Endothelial cell of umbilical vein (primary cell): Measurements from ENCODE around the gene CAMSAP3. TPM values are rescaled to one million over a fixed set of nuclear protein-coding genes. Genes with fewer than 3 reads are reported as not detected.
"Not testable (repeated sequence)": the region's sequence is repeated elsewhere in the genome, so short reads cannot be mapped to it uniquely, and the experiment has no call there.

ENCODE experiments used
- BruUV-seq: library from RNA; stranded (reverse); fragments of 400-500 nt; replicated peaks from 2 replicates; lab custom pipeline; 2021; lab: Mats Ljungman, UMichigan
- CTCF ChIA-PET: fragments of 300-600, 350-600 bp; sonication (Branson Sonifier 250); formaldehyde crosslinking; loops from one replicate; lab custom pipeline; 2021; ENCODE audit warnings: antibody characterized with exemption, inconsistent platforms; lab: Charles Lee
- POLR2A ChIA-PET: fragments of 300-600, 350-600 bp; sonication (Branson Sonifier 250); formaldehyde crosslinking; loops from one replicate; lab custom pipeline; 2021; ENCODE audit warnings: antibody characterized with exemption, inconsistent platforms; lab: Charles Lee
- DNase-seq: peaks from one replicate; pipeline ENCODE4 v3.0.0-alpha.2; 2011; ENCODE audit warnings: low read depth, low spot score
- FAIRE-seq: peaks from 2 replicates; lab custom pipeline; 2011; peaks lifted over from hg19 to GRCh38; lab: Jason Lieb, UNC
- H2AFZ ChIP-seq: 2 replicates; pipeline ENCODE4 v1.6.0; 2012; ENCODE audit warnings: low read depth, low read length, control low read depth, inconsistent platforms
- H3K27ac ChIP-seq: 2 replicates; pipeline ENCODE4 v1.5.1; 2011; ENCODE audit warnings: low read depth, mild to moderate bottlenecking, control low read depth, low read length, moderate library complexity; ENCODE audit not compliant: insufficient read depth
- H3K27me3 ChIP-seq, 2 experiments: 2 replicates each; pipeline versions ENCODE4 v1.6.0 to v1.6.1; 2011; ENCODE audit warnings: low read length in 2 of 2, mixed read lengths in 1 of 2; ENCODE audit not compliant: control insufficient read depth in 2 of 2, insufficient read depth in 2 of 2
- H3K36me3 ChIP-seq, 2 experiments: 2 replicates in 1 of 2; 3 replicates in 1 of 2; pipeline ENCODE4 v1.5.1; 2011; ENCODE audit warnings: low read length in 2 of 2, mild to moderate bottlenecking in 1 of 2, moderate library complexity in 1 of 2; ENCODE audit not compliant: control insufficient read depth in 2 of 2, insufficient read depth in 2 of 2; ENCODE audit errors: extremely low read depth in 1 of 2
- H3K4me1 ChIP-seq: 3 replicates; pipeline ENCODE4 v1.5.1; 2011; ENCODE audit warnings: mild to moderate bottlenecking, low read length; ENCODE audit not compliant: control insufficient read depth, insufficient read depth; ENCODE audit errors: extremely low read depth
- H3K4me2 ChIP-seq: 2 replicates; pipeline ENCODE4 v1.6.1; 2011; ENCODE audit warnings: low read length, control low read depth, mixed read lengths; ENCODE audit not compliant: insufficient read depth
- H3K4me3 ChIP-seq, 3 experiments: fragments of 200-600 bp in 1 of 3; sonication (generic), shearing (Covaris generic) in 1 of 3; replicated peaks in 1 of 3; 2 replicates each; pipeline ENCODE4 v1.5.1; 2011 to 2016; ENCODE audit warnings: control low read depth in 3 of 3, low read length in 3 of 3, mild to moderate bottlenecking in 2 of 3, inconsistent platforms in 1 of 3, low read depth in 1 of 3, moderate library complexity in 1 of 3; ENCODE audit not compliant: insufficient read depth in 1 of 3
- H3K79me2 ChIP-seq: 2 replicates; pipeline ENCODE4 v1.6.0; 2012; ENCODE audit warnings: low read length, inconsistent platforms; ENCODE audit not compliant: control insufficient read depth, insufficient read depth
- H3K9ac ChIP-seq: replicated peaks from 2 replicates; pipeline ENCODE3; 2011; ENCODE audit warnings: low read length, control low read depth; ENCODE audit not compliant: insufficient read depth; ENCODE audit errors: extremely low read depth
- H3K9me1 ChIP-seq: replicated peaks from 3 replicates; pipeline ENCODE4 v1.6.0; 2011; ENCODE audit warnings: mild to moderate bottlenecking, low read length; ENCODE audit not compliant: control insufficient read depth, insufficient read depth; ENCODE audit errors: extremely low read depth
- H3K9me3 ChIP-seq: replicated peaks from 2 replicates; pipeline ENCODE4 v1.5.1; 2012; ENCODE audit warnings: low read length, inconsistent platforms; ENCODE audit not compliant: control insufficient read depth, insufficient read depth
- H4K20me1 ChIP-seq: replicated peaks from 2 replicates; pipeline ENCODE3; 2011; ENCODE audit warnings: mild to moderate bottlenecking, low read length; ENCODE audit not compliant: control insufficient read depth, insufficient read depth; ENCODE audit errors: extremely low read depth
- EZH2 ChIP-seq: IDR thresholded peaks from 2 replicates; pipeline ENCODE4 v1.6.1; 2012; ENCODE audit warnings: borderline replicate concordance, low read depth, mild to moderate bottlenecking, moderate library complexity, low read length, inconsistent platforms; ENCODE audit not compliant: severe bottlenecking
- FOS ChIP-seq: IDR thresholded peaks from 2 replicates; pipeline ENCODE4 v1.6.1; 2011; ENCODE audit warnings: mild to moderate bottlenecking, low read length, moderate library complexity, borderline replicate concordance; ENCODE audit not compliant: insufficient read depth
- GATA2 ChIP-seq: IDR thresholded peaks from 2 replicates; pipeline ENCODE4 v1.7.0; 2011; ENCODE audit warnings: low read depth, mild to moderate bottlenecking, moderate library complexity, mixed read lengths, low read length; ENCODE audit not compliant: insufficient read length, insufficient read depth
- POLR2A ChIP-seq: IDR thresholded peaks from 2 replicates; pipeline ENCODE4 v1.6.1; 2012; ENCODE audit warnings: low read depth, mild to moderate bottlenecking, control low read depth, low read length
- POLR2AphosphoS5 ChIP-seq: IDR thresholded peaks from 2 replicates; pipeline ENCODE4 v1.6.1; 2012; ENCODE audit warnings: low read depth, mild to moderate bottlenecking, control low read depth, low read length, moderate library complexity; ENCODE audit not compliant: insufficient read depth
- dilution Hi-C: fragments of 300-500 bp; cut with MboI; formaldehyde crosslinking; loops from one replicate; pipeline ENCODE4 v1.15.0; 2019; ENCODE audit warnings: low sequenced_read_pairs; ENCODE audit not compliant: extremely low pct_ligation_motif_present
- intact Hi-C: fragments of 100-400 bp; cut with micrococcal nuclease; formaldehyde crosslinking; loops from one replicate; pipeline ENCODE4 v1.10.0; 2022
- polyA plus RNA-seq, 4 experiments: library from polyadenylated mRNA; depleted of rRNA in 3 of 4; stranded (reverse) in 3 of 4; unstranded in 1 of 4; fragments of >200 nt; gene quantifications; 2 replicates each; pipeline versions ENCODE4 v1.2.1 to v1.2.3, GENCODE V29; 2011 to 2012; ENCODE audit warnings: missing spikeins in 1 of 4
- total RNA-seq: library from RNA; stranded (reverse); gene quantifications from 2 replicates; pipeline ENCODE4 v1.2.3, GENCODE V29; 2021
- TF ChIP-seq, protein P1 (sequence below): IDR thresholded peaks from 2 replicates; pipeline ENCODE4 v1.6.1; 2011; ENCODE audit not compliant: insufficient read depth, insufficient read length

Gene CAMSAP3
- total and polyA plus RNA-seq, 2 donors (not counting 3 experiments of a cell fraction or from before 2014, with no cell fraction given): 0.11 to 0.22 TPM

DNA sequence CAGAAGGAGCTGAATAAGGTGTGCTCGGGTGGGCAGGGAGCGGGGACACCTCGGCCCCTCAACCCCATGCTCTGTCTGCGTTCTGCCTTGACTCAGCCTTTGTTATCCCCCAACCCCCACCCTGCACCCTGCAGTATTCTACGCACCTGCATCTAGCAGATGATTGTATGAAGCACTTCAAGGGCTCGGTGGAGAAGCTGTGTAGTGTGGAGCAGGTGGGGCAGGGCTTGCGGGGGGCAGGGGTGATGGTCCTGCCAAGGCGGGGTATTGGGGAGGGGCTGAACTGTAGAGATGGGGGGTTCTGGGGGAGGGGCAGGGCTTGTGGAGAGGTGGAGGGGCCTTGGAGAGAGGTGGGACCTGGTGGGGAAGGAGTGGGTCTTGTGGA, 47.4 kb downstream of the CAMSAP3 start:
- no peak for TF ChIP-seq GATA2
- no peak for TF ChIP-seq POLR2AphosphoS5
- TF ChIP-seq POLR2A: no peak
- TF ChIP-seq, protein P1, sequence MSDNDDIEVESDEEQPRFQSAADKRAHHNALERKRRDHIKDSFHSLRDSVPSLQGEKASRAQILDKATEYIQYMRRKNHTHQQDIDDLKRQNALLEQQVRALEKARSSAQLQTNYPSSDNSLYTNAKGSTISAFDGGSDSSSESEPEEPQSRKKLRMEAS: no peak
- no peak for TF ChIP-seq EZH2
- no peak for TF ChIP-seq FOS
- Histone ChIP-seq H3K9ac (no peak overlapping the region), H3K27ac (no peak overlapping the region), H3K9me1 (no peaks in the 10 kb centered on the region), H3K9me3 (no peaks in the 10 kb centered on the region), H4K20me1 (no peaks in the 10 kb centered on the region), H3K27me3 (no peaks in the 10 kb centered on the region), H3K4me2 (no peak overlapping the region), H3K4me3 (no peak overlapping the region), H3K4me1 (no peaks in the 10 kb centered on the region), H2AFZ (no peak overlapping the region), H3K36me3 (no peaks in the 10 kb centered on the region), H3K79me2 (no peaks in the 10 kb centered on the region)
- DNase-seq: no peak
- no TSS peak for BruUV-seq
- FAIRE-seq: no peak
- dilution Hi-C loops: no loop called here
- ChIA-PET POLR2A (no interaction called here), CTCF (no interaction called here)
- intact Hi-C loops: no loop called here

DNA sequence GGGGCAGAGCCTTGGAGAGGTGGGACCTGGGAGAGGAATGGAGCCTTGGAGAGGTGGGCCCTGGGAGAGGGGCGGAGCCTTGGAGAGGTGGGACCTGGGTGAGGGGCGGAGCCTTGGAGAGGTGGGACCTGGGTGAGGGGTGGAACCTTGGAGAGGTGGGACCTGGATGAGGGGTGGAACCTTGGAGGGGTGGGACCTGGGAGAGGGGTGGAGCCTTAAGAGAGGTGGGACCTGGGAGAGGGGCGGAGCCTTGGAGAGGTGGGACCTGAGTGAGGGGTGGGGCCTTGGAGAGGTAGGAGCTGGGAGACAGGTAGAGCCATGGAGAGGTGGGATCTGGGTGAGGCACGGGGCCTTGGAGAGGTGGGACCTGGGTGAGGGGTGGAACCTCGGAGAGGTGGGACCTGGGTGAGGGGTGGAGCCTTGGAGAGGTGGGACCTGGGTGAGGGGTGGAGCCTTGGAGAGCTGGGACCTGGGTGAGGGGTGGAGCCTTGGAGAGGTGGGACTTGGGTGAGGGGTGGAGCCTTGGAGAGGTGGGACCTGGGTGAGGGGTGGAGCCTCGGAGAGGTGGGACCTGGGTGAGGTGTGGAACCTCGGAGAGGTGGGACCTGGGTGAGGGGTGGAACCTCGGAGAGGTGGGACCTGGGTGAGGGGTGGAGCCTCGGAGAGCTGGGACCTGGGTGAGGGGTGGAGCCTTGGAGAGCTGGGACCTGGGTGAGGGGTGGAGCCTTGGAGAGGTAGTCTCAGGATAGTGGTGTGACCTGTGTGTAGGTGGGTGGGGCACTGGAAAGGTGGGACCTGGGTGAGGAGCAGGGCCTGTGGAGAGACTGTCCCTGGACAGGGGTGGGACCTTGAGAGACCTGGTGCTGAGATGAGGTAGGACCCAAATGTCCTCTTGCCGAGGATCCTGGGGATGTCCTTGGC, 48.2 kb downstream of the CAMSAP3 start:
- POLR2A ChIA-PET: interaction anchor here (0.7 kb wide), 1 partner anchor 14 kb away, joined by 7 read pairs; no protein-coding TSS in a partner anchor
- DNase-seq, BruUV-seq, H3K9ac ChIP-seq, H3K27me3 ChIP-seq, H3K9me1 ChIP-seq, H3K4me3 ChIP-seq, H4K20me1 ChIP-seq, H3K4me1 ChIP-seq, FAIRE-seq, H3K4me2 ChIP-seq, H2AFZ ChIP-seq, intact Hi-C loops, H3K27ac ChIP-seq, H3K36me3 ChIP-seq, H3K9me3 ChIP-seq, dilution Hi-C loops, H3K79me2 ChIP-seq: not testable (repeated sequence)
- CTCF ChIA-PET: interaction anchor here (1.2 kb wide), 1 partner anchor 37 kb away, joined by 4 read pairs; the partner anchor contains the start of gene TRAPPC5
